Common myeloid progenitor, CD34-positive (primary cell): ENCODE data around the gene SCN4A.

Experiments used
- CTCF ChIA-PET: fragments of 350-600 bp; sonication (Branson Sonifier 250); formaldehyde crosslinking; loops from one replicate; lab custom pipeline; 2021; ENCODE audit warnings: antibody characterized with exemption; lab: Charles Lee
- POLR2A ChIA-PET: fragments of 350-600 bp; sonication (Branson Sonifier 250); formaldehyde crosslinking; loops from one replicate; lab custom pipeline; 2021; ENCODE audit warnings: antibody characterized with exemption; lab: Charles Lee
- DNase-seq, 3 donors: peaks; one replicate each; pipeline versions ENCODE4 v3.0.0 to v3.0.0-alpha.2; 2013
- H3K27ac ChIP-seq, 2 experiments: 1 replicate in 1 of 2; 2 replicates in 1 of 2; pipeline ENCODE4 v1.7.0; 2013; ENCODE audit warnings: inconsistent platforms in 2 of 2, low read length in 2 of 2, mild to moderate bottlenecking in 2 of 2, low read depth in 1 of 2, moderate library complexity in 1 of 2; ENCODE audit not compliant: severe bottlenecking in 2 of 2, insufficient read depth in 1 of 2, poor library complexity in 1 of 2
- H3K27me3 ChIP-seq, 5 experiments: replicated peaks in 2 of 5; 1 replicate in 3 of 5; 2 replicates in 2 of 5; pipeline versions ENCODE4 v1.6.1 to v1.7.0; 2013; ENCODE audit warnings: low read length in 4 of 5, mild to moderate bottlenecking in 2 of 5, moderate library complexity in 2 of 5, inconsistent platforms in 1 of 5; ENCODE audit not compliant: insufficient read depth in 5 of 5, control insufficient read depth in 4 of 5
- H3K36me3 ChIP-seq, 4 experiments: 1 replicate in 2 of 4; 2 replicates in 2 of 4; pipeline versions ENCODE4 v1.6.1 to v1.7.0; 2013; ENCODE audit warnings: low read length in 3 of 4, control low read depth in 1 of 4, mild to moderate bottlenecking in 1 of 4; ENCODE audit not compliant: control insufficient read depth in 4 of 4, insufficient read depth in 4 of 4
- H3K4me1 ChIP-seq, 4 experiments: 1 replicate in 3 of 4; 2 replicates in 1 of 4; pipeline versions ENCODE4 v1.6.1 to v1.7.1; 2013; ENCODE audit warnings: low read length in 3 of 4, mild to moderate bottlenecking in 3 of 4, control low read depth in 1 of 4, inconsistent platforms in 1 of 4, moderate library complexity in 1 of 4; ENCODE audit not compliant: control insufficient read depth in 4 of 4, insufficient read depth in 4 of 4; ENCODE audit errors: control extremely low read depth in 1 of 4
- H3K4me3 ChIP-seq, 7 experiments: 1 replicate in 4 of 7; 2 replicates in 3 of 7; pipeline versions ENCODE4 v1.5.1 to v1.7.0; 2013; ENCODE audit warnings: mild to moderate bottlenecking in 7 of 7, low read length in 6 of 7, moderate library complexity in 6 of 7, inconsistent platforms in 2 of 7, low read depth in 2 of 7, control low read depth in 1 of 7; ENCODE audit not compliant: insufficient read depth in 4 of 7, control insufficient read depth in 1 of 7; ENCODE audit errors: extremely low read depth in 1 of 7
- H3K9me3 ChIP-seq, 5 experiments: 1 replicate in 4 of 5; 2 replicates in 1 of 5; pipeline versions ENCODE4 v1.6.1 to v1.7.1; 2013; ENCODE audit warnings: low read length in 4 of 5, mild to moderate bottlenecking in 2 of 5, inconsistent platforms in 1 of 5, low read depth in 1 of 5, moderate library complexity in 1 of 5; ENCODE audit not compliant: control insufficient read depth in 4 of 5, insufficient read depth in 2 of 5; ENCODE audit errors: control extremely low read depth in 1 of 5
- WGBS: methylation state at CpG from one replicate; pipeline ENCODE4 v1.1.5; 2013; ENCODE audit not compliant: insufficient coverage; 5-methylcytosine and 5-hydroxymethylcytosine counted together

The SCN4A gene

DNA sequence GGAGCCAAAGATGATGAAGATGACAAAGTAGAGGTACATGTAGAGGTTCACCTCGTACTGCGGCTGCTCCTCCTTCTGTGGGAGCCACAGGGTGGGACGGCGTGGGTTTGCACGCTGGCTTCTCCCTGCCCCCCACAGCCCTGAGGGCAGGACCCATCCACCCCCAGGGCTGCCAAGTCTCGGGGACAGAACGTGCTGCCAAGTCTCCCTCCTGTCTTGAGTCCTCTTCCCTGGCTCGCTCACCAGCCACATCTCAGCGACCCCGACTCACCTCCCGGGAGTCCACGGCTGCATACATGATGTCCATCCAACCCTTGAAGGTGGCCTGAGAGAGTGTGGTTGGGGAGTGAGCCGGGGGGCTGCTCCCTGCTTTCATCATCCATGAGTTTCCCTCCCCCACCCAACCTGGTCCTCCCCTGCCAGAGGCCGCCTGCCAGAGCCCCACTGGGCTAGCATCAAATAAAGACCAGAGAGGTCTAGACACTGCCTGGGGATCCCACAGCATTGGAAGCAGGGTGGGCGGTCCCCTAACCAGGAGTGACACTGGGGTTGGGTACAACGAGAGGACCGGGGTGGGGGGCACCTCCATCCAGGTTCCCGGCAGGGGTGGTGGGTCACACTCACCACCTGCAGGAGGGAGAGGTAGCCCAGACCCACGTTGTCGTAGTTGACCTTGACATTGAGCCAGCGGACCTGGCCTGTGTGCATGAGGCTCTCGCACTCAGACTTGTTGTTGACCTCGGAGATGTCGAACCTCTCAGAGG, 27.8 kb downstream of the SCN4A start:
- no peak for DNase-seq
- Histone ChIP-seq H3K27ac (no peak overlapping the region), H3K36me3 (no peaks in the 10 kb centered on the region), H3K4me1 (peaks cover 0 to 30% (median 21%) of the 10 kb centered on the region in 4 experiments), H3K9me3 (no peaks in the 10 kb centered on the region), H3K4me3 (no peak overlapping the region), H3K27me3 (no peaks in the 10 kb centered on the region)
- ChIA-PET POLR2A (interaction anchor here (1.5 kb wide), 1 partner anchor 31 kb away, joined by 3 read pairs; no protein-coding TSS in a partner anchor), CTCF (interaction anchor here (1.5 to 3.1 kb wide), 9 partner anchors 7 to 84 kb away, joined by 4 to 37 read pairs (median 18); partner anchors contain the start of genes CD79B and GH1)
- 94% methylated on average over 18 of the region's 24 CpGs for WGBS

DNA sequence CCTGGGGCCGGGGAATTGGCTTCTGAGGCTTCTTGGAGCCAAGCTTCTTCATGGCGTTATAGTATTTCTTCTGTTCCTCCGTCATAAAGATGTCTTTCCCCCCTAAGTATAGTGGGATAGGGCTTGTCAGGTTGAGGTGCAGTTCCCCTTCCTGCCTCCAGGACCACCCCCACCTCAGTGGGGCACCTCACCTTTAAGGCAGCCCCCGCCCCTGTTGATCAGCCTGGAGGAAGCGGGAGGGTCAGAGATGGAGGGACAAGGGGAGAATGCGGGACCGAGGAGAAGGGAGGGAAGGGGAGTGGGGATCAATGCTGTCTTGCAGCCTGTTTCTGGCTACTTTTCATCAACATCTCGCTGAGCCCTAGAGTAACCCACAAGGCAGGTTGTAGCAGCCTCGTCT, 29.0 kb downstream of the SCN4A start:
- H3K4me3 ChIP-seq, result no peak overlapping the region
- H3K27ac ChIP-seq, result no peak overlapping the region
- no peaks in the 10 kb centered on the region for H3K27me3 ChIP-seq
- ChIA-PET CTCF (interaction anchor here (3.2 to 3.3 kb wide), 2 partner anchors 12 to 24 kb away, joined by 11 to 12 read pairs; partner anchors contain the start of genes CD79B and GH1), POLR2A (no interaction called here)
- 86% methylated on average over 5 of the region's 9 CpGs for WGBS
- no peaks in the 10 kb centered on the region for H3K36me3 ChIP-seq
- no peaks in the 10 kb centered on the region for H3K9me3 ChIP-seq
- DNase-seq, result no peak
- H3K4me1 ChIP-seq, result peaks cover 0 to 39% (median 27%) of the 10 kb centered on the region in 4 experiments

DNA sequence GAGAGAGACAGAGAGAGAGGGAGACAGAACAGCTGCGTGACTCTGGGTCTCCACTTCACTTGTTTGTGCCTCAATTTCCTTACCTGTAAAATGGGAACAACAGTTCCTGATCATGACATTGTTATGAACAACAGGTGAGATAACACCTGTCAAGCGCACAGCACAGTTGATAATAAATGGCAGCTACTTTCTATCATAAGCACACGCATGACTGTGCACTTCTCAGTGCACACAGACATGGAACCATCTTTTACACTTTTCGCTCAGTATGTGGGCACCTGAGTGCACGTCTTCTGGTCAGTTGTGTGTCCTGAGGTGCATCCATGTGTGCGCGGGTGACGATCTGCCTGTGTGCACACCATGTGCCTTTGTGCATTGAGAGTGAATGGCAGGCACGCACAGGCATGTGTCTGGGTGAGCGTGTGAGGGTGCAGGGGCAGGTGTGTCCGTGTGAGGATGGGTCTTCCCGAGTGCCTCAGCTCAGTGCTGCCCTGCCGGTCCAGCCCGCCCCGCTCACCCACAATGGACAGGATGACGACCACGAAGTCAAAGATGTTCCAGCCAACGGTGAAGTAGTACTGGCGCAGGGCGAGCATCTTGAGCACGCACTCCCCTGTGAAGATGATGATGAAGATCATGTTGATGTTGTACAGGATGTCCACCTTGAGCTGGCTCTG, 30.3 kb downstream of the SCN4A start:
- CTCF ChIA-PET, result interaction anchor here (0.6 to 3.3 kb wide), 4 partner anchors 11 to 85 kb away, joined by 3 to 12 read pairs (median 8); partner anchors contain the start of genes CD79B and GH1
- WGBS, result over 99% methylated on average over 20 of the region's 21 CpGs
- Histone ChIP-seq H3K4me1 (peaks cover 0 to 33% (median 26%) of the 10 kb centered on the region in 4 experiments), H3K36me3 (no peaks in the 10 kb centered on the region), H3K27me3 (no peaks in the 10 kb centered on the region), H3K9me3 (no peaks in the 10 kb centered on the region), H3K4me3 (no peak overlapping the region), H3K27ac (no peak overlapping the region)
- POLR2A ChIA-PET, result no interaction called here
- DNase-seq, result no peak

DNA sequence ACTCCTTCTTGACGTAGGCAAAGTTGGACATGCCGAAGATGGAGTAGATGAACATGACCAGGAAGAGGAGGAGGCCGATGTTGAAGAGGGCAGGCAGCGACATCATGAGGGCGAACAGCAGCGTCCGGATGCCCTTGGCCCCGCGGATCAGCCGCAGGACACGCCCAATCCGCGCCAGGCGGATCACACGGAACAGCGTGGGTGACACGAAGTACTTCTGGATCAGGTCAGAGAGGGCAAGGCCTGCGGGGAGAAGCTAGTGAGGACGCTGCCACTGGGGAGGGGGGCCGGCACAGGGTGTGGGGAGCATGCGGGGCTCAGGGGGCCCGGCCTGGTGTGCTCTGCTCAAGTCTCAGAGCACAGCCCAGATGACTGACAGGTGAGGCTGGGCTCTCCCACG, 31.0 kb downstream of the SCN4A start:
- ChIA-PET POLR2A (no interaction called here), CTCF (interaction anchor here (1.5 to 3.3 kb wide), 3 partner anchors 10 to 22 kb away, joined by 5 to 12 read pairs (median 11); partner anchors contain the start of genes CD79B and GH1)
- Histone ChIP-seq H3K4me1 (peaks cover 0 to 28% (median 21%) of the 10 kb centered on the region in 4 experiments), H3K36me3 (no peaks in the 10 kb centered on the region), H3K4me3 (no peak overlapping the region), H3K27ac (no peak overlapping the region), H3K27me3 (no peaks in the 10 kb centered on the region), H3K9me3 (no peaks in the 10 kb centered on the region)
- 96% methylated on average over 23 of the region's 23 CpGs for WGBS
- DNase-seq, result no peak

DNA sequence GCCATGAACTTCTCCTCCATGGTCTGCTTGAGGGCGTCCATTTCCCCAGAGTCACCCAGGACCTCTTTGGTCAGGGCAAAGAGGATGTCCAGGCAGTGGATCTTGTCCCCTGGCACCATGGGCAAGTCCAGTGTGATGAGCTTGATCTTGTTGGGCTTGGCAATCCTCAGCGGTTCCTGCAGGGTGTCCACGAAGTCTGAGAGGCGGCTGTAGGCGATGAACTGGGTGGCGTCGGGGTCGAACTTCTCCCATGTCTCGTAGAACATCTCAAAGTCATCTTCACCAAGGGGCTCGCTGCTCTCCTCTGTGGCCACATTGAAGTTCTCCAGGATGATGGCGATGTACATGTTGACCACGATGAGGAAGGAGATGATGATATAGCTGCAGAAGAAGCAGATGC, 31.6 kb downstream of the SCN4A start:
- 95% methylated on average over 12 of the region's 12 CpGs for WGBS
- CTCF ChIA-PET, result interaction anchor here (1.1 to 3.3 kb wide), 4 partner anchors 9 to 38 kb away, joined by 3 to 12 read pairs (median 7); partner anchors contain the start of genes CD79B and GH1
- Histone ChIP-seq H3K27ac (no peak overlapping the region), H3K4me1 (peaks cover 0 to 23% (median 16%) of the 10 kb centered on the region in 4 experiments), H3K27me3 (no peaks in the 10 kb centered on the region), H3K4me3 (no peak overlapping the region), H3K9me3 (no peaks in the 10 kb centered on the region), H3K36me3 (no peaks in the 10 kb centered on the region)
- POLR2A ChIA-PET, result no interaction called here
- no peak for DNase-seq

DNA sequence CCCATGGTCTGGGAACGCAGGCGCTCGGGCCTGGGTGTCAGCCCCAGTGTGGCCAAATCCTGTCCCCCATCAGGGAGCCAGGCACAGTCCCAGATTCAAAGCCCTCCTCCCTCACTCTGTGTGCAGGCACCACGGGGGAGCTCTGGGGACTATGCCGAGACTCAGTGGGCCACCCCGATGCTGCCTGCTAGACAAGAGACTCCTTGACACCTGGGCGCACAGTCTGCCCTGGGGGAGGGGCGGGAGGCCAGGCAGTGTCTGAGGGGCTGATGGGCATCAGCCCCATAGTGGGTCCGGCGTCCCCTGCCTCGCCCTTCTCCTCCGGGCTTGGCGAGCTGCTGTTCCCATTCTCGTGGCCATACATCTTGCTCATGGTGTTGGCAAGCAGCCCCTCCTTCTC, 32.1 kb downstream of the SCN4A start:
- H3K4me3 ChIP-seq, result no peak overlapping the region
- peaks cover 0 to 17% (median 10%) of the 10 kb centered on the region in 4 experiments for H3K4me1 ChIP-seq
- over 99% methylated on average over 11 of the region's 14 CpGs for WGBS
- no peaks in the 10 kb centered on the region for H3K27me3 ChIP-seq
- POLR2A ChIA-PET, result no interaction called here
- H3K27ac ChIP-seq, result no peak overlapping the region
- DNase-seq, result no peak
- H3K9me3 ChIP-seq, result no peaks in the 10 kb centered on the region
- H3K36me3 ChIP-seq, result no peaks in the 10 kb centered on the region
- CTCF ChIA-PET, result interaction anchor here (1.1 to 1.5 kb wide), 5 partner anchors 10 to 50 kb away, joined by 3 to 4 read pairs (median 3); no protein-coding TSS in a partner anchor
